UCSD-AML1 (cell line): Measurements from ENCODE around the gene RNF169.
"Not testable (repeated sequence)": the region's sequence is repeated elsewhere in the genome, so short reads cannot be mapped to it uniquely, and the experiment has no call there.

ENCODE experiments used
- DNase-seq: peaks from one replicate; lab custom pipeline; 2025; ENCODE audit not compliant: unreplicated experiment; lab: John Stamatoyannopoulos, UW

RNF169 gene

DNA sequence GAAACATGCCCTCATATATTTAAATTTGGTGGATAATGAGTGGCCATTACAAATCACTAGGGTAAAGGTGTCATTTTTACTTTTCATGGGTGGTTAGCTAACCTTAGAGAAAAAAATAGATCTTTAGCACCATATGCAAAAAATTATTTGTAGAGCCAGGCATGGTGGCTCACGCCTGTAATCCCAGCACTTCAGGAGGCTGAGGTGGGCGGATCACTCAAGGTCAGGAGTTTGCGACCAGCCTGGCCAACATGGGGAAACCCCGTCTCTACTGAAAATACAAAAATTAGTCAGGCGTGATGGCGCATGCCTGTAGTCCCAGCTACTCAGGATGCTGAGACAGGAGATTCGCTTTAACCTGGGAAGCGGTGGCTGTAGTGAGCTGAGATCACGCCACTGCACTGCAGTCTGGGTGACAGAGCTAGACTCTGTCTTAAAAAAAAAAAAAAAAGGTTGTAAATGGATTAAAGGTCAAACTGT, 19.6 kb downstream of the RNF169 start:
- DNase-seq, result not testable (repeated sequence)

- DNase-seq, result no peak
Observed at GRCh38 chr11:74769055-74769707, 20.5 kb downstream of the RNF169 start.

DNA sequence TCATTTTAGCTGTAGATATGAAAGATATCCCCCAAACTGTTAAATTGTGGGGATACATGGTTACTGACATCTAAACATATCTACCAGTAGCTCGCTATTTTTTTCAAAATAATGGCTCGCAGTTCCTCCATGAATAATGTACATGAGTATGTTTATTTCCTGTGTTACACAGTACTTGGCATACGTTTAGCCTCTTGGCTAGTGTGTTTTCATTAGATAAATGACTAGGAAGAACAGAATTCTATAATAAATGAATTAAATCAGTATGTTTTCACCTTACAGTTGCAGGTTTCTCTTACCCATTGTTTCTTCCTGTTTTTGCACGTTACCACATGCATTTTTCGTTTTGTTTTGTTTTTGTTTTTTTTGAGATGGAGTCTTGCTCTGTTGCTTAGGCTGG, 21.8 kb downstream of the RNF169 start:
- no peak for DNase-seq

GRCh38 chr11:74771139-74771538, 22.5 kb downstream of the RNF169 start:
- no peak for DNase-seq

- no peak for DNase-seq
Observed at GRCh38 chr11:74773476-74773875, 24.8 kb downstream of the RNF169 start.

GRCh38 chr11:74775762-74776161, 27.1 kb downstream of the RNF169 start:
- DNase-seq, result no peak

- no peak for DNase-seq
Observed at GRCh38 chr11:74776546-74776945, 27.9 kb downstream of the RNF169 start.

DNA sequence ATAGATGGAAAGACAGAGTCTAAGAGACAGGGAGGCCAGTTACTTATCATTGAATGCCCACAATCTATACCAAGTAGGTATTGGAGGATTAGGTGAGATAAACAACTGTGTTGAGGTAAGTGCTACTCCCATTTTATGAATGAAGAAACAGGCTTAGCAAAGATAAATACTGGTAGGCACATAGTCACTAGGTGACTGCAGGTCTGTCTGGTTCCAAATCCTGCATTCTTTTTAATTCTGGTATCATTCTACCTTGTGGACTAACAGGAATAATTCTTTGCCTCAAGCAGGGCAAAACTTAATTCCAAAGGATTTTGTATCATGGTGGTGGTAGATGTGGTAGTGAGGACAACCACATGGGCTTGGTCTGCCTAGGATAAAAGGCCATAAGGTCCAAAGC, 28.4 kb downstream of the RNF169 start:
- DNase-seq, result no peak

GRCh38 chr11:74777877-74778276, 29.2 kb downstream of the RNF169 start:
- DNase-seq, result no peak

- no peak for DNase-seq
Observed at GRCh38 chr11:74778581-74778980, 29.9 kb downstream of the RNF169 start.

DNA sequence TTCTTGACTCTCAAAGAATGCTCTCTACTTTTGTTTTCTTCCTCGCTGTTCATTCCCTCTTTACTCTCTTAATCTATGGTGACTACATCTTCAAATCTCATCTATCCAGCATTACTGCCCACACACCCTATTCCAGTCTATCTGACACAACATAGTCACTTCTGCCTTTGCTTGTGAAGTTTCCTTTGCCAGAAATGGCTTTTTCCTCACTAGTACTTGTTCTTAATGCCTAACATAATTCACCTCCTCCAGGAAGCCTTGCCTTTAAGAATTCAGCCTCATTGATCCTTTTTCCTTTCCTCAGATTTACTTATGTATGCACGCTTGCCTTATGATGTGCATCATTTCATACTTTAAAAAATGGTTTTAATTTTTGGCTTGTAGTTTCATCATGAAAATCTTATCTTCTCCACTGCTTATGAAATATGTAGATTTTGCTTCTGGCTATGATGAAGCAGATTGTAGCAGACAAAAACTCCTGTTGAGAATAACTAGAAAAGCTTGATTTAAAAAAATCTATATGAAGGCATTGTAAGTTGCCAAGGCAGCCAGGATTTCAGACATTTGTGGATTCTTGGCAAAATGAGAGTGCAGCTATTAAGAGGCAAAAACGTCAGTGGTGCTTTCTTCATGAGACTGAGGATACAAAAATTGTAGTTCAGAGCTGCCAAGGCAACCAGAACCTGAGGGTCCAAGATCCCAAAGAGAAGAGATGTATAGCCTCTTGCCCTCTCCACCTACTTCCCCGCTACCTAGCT, 31.8 kb downstream of the RNF169 start:
- no peak for DNase-seq

DNA sequence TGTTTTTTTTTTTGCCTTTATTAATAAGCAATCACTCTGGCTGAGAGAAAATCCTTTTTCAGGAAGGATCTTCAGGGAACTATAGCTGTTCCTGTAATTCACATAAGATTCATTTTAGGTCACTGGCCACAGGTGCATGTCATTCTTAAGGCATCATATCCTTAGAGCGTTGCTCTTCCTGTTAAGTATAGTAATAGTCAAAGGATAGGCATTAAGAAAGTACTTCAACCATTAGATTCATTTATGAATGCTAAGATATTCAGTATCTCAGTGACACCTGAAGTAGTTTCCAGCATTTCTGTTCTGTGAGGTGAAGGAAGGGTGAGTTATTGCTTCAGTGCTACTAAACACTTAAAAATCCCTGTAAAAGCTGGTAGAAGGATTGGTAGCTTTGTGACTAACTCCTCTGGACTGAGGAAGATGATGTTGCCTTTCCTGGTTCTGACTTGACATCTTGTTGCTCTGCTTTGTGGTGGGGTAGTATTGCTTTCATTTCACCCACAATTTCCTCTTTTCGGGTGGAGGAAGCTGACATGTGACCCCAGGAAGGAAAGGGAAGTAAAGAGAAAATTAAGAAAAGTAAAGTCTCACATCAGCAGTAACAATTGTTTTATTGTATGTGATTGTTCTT, 34.7 kb downstream of the RNF169 start:
- no peak for DNase-seq

- DNase-seq, result no peak
Observed at GRCh38 chr11:74784234-74784633, 35.6 kb downstream of the RNF169 start.

GRCh38 chr11:74784726-74785125, 36.1 kb downstream of the RNF169 start:
- DNase-seq, result no peak

- DNase-seq, result no peak
Observed at GRCh38 chr11:74786574-74786973, 37.9 kb downstream of the RNF169 start.

- no peak for DNase-seq
Observed at GRCh38 chr11:74791333-74792100, 42.9 kb downstream of the RNF169 start.

- DNase-seq, result no peak
Observed at GRCh38 chr11:74806267-74806666, 57.6 kb downstream of the RNF169 start.

GRCh38 chr11:74809801-74810200, 61.2 kb downstream of the RNF169 start:
- DNase-seq, result no peak

GRCh38 chr11:74815966-74816365, 67.3 kb downstream of the RNF169 start:
- no peak for DNase-seq

DNA sequence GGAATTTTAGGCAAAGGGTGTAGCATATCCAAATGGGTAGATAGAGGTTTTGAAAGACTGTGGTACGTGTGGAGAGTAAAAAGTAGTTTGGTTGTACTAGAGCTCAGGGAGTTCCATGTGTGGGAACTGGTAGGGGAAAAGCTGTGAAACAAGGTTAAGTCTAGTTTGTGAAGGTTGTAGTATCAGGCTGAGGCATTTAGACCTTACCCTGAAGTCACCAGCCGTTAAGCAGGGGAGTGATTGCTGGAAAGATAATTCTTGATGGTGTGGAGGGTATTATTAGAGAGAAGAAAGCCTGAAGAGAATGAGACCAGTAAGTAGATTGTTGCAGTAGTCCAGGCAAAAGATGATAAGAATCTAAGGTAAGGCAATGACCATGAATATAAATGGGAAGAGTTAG, 68.0 kb downstream of the RNF169 start:
- DNase-seq, result no peak

DNA sequence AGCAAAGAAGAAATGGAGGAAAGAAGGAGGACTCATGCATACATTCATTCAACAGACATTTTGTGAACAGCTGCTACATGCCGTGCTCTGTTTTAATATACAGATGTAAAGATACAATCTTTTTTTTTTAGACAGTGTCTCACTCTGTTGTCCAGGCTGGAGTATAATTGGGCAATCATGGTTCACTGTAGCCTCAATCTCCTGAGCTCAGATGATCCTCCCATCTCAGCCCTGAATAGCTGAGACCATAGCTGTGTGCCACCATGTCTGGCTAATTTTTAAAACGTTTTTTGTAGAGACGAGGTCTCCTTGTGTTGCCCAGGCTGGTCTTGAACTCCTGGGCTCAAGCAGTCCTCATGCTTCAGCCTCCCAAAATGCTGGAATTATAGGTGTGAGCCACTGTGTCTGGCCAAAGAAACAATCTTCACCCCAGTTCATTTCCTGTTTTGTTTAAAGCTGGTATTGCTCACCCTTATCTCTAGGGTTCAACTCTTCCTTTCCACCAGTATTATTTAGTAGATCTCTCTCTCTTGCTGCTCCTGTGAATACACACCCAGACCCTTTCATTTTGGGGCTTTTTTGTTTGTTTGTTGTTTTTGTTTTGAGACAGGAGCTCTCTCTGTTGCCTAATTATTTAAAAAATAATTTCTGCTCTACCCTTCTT, 69.8 kb downstream of the RNF169 start:
- no peak for DNase-seq
